Body of pancreas (tissue), 4 donors: ENCODE measurements around the gene ABR.

Experiments
- CTCF ChIP-seq, 7 experiments: fragments of 450-650 bp in 4 of 7; fragments of 200-600 bp in 3 of 7; sonication (generic) in 3 of 7; IDR thresholded peaks; one replicate each; pipeline ENCODE4 v1.5.1; 2016 to 2019; ENCODE audit warnings: antibody characterized with exemption in 7 of 7
- POLR2A ChIP-seq, 3 donors: fragments of 450-650 bp; IDR thresholded peaks; one replicate each; pipeline ENCODE4 v1.6.1; 2016; ENCODE audit warnings: antibody characterized with exemption in 3 of 3, mild to moderate bottlenecking in 2 of 3

DNA sequence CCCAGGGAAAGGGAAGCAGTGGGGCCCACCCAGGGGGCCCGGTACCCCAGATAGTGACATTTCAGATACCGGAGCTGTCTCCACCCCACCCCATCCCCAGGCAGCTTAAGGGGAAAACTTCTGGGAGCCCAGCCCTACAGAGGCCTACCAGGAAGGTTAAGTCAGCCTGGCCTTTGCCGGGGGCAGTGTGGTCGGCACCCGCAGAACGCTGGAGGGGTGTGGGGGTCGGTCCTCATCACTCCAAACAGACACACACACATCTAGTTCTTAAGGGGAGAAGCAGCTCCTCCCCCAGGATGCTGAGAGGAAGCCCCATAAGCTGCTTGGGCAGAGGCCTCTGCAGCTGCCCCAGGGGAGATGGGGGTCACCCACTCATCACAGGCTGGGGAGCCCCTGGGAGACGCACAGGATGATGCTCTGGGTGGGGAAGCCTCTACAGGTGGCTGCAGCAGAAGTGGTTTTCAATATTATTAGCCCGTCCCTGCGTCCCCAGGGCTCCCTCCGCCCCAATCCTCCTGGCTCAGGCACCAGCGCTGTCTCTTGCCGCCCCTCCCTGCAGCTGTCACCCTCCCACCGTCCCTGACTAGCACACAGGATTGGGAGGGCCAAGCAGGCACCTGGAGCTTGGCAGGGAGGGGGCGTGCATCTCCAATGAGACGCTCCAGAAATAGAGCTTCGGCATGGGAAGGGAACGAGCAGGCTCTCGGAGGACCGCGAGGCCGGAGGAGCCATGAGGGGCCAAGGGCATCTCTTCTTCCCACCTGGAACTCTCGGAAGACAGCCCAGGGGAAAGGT, 1.4 kb upstream of the ABR start:
- TF ChIP-seq CTCF (IDR thresholded peaks at IDR 0.05), result no peak
- no peak for TF ChIP-seq POLR2A (IDR thresholded peaks at IDR 0.05)
